K562 (cell line): ENCODE results near the gene CAPS. TPM values are rescaled to one million over a fixed set of nuclear protein-coding genes. Genes with fewer than 3 reads are reported as not detected.
"Not testable (repeated sequence)": the region's sequence is repeated elsewhere in the genome, so short reads cannot be mapped to it uniquely, and the experiment has no call there.

Experiments used
- ATAC-seq: fragments of 200-7000 bp; cut with Tn5 transposase; 3 replicates; pipeline ENCODE4 v1.9.1; 2020; ENCODE audit warnings: moderate library complexity
- BruUV-seq: library from RNA; stranded (reverse); fragments of 400-500 nt; replicated peaks from 2 replicates; lab custom pipeline; 2021; lab: Mats Ljungman, UMichigan
- CTCF ChIA-PET: fragments of 300-600 bp; formaldehyde crosslinking; extraction: SDS; loops from one replicate; lab custom pipeline; 2021; ENCODE audit warnings: low intra/inter-chr PET ratio; lab: Yijun Ruan, JAX
- POLR2A ChIA-PET: fragments of 300-600, 350-650 bp; sonication (Branson Sonifier 250); formaldehyde crosslinking; extraction: SDS; loops from one replicate; lab custom pipeline; 2021; ENCODE audit warnings: antibody characterized with exemption, inconsistent platforms; lab: Yijun Ruan, JAX
- DNase-seq, 4 experiments: peaks; one replicate each; pipeline versions ENCODE4 v3.0.0 to v3.0.0-alpha.2; 2011 to 2018; ENCODE audit warnings: low spot score in 3 of 4, mixed read lengths in 3 of 4; ENCODE audit errors: extremely low read depth in 1 of 4
- FAIRE-seq: peaks from 2 replicates; lab custom pipeline; 2011; peaks lifted over from hg19 to GRCh38; lab: Jason Lieb, UNC
- H2AFZ ChIP-seq: 2 replicates; pipeline ENCODE4 v1.6.0; 2011; ENCODE audit warnings: low read depth, low read length, control low read depth, inconsistent platforms
- H3K27ac ChIP-seq: fragments of 200-600 bp; 3 replicates; pipeline ENCODE4 v1.8.0; 2011; ENCODE audit warnings: low read depth, mild to moderate bottlenecking, control low read depth, inconsistent platforms, low read length, moderate library complexity, mixed read lengths; ENCODE audit errors: extremely low read depth
- H3K27me3 ChIP-seq, 2 experiments: fragments of 300-600 bp in 1 of 2; 2 replicates in 1 of 2; 3 replicates in 1 of 2; pipeline versions ENCODE4 v1.6.0 to v1.8.0; 2011; ENCODE audit warnings: inconsistent platforms in 2 of 2, low read length in 2 of 2, mild to moderate bottlenecking in 1 of 2, mixed read lengths in 1 of 2, moderate library complexity in 1 of 2; ENCODE audit not compliant: control insufficient read depth in 2 of 2, insufficient read depth in 2 of 2
- H3K36me3 ChIP-seq: fragments of 300-600 bp; 3 replicates; pipeline ENCODE4 v1.8.0; 2011; ENCODE audit warnings: mild to moderate bottlenecking, low read length, inconsistent platforms; ENCODE audit not compliant: control insufficient read depth, insufficient read depth
- H3K4me1 ChIP-seq, 2 experiments: fragments of 200-600 bp in 1 of 2; replicated peaks in 1 of 2; 2 replicates in 1 of 2; 3 replicates in 1 of 2; pipeline versions ENCODE4 v1.5.1 to v1.8.0; 2011; ENCODE audit warnings: inconsistent platforms in 2 of 2, low read length in 2 of 2, mild to moderate bottlenecking in 1 of 2, mixed read lengths in 1 of 2, moderate library complexity in 1 of 2; ENCODE audit not compliant: control insufficient read depth in 2 of 2, insufficient read depth in 2 of 2
- H3K4me2 ChIP-seq: 2 replicates; pipeline ENCODE4 v1.6.1; 2011; ENCODE audit warnings: low read length, control low read depth, inconsistent platforms, mixed read lengths; ENCODE audit not compliant: insufficient read depth
- H3K4me3 ChIP-seq: fragments of 200-600 bp; sonication (generic), shearing (Covaris generic); 2 replicates; pipeline ENCODE4 v1.5.1; 2016; ENCODE audit warnings: control low read depth, inconsistent platforms
- H3K79me2 ChIP-seq: fragments of 200-600 bp; 3 replicates; pipeline ENCODE4 v1.8.0; 2011; ENCODE audit warnings: low read length, inconsistent platforms; ENCODE audit not compliant: control insufficient read depth, insufficient read depth
- H3K9ac ChIP-seq, 2 experiments: 2 replicates each; pipeline versions ENCODE4 v1.6.0 to v1.6.1; 2011; ENCODE audit warnings: low read depth in 2 of 2, low read length in 2 of 2, control low read depth in 1 of 2, inconsistent platforms in 1 of 2, mild to moderate bottlenecking in 1 of 2, mixed read lengths in 1 of 2; ENCODE audit not compliant: insufficient read depth in 1 of 2
- H3K9me1 ChIP-seq: one replicate; pipeline ENCODE4 v1.6.0; 2011; ENCODE audit warnings: inconsistent platforms, mild to moderate bottlenecking, low read length, moderate library complexity; ENCODE audit not compliant: control insufficient read depth, insufficient read depth
- H3K9me3 ChIP-seq: replicated peaks from 2 replicates; pipeline ENCODE4 v1.5.1; 2011; ENCODE audit warnings: low read depth, low read length, inconsistent platforms; ENCODE audit not compliant: control insufficient read depth, insufficient read depth
- H4K20me1 ChIP-seq: replicated peaks from 2 replicates; pipeline ENCODE4 v1.6.1; 2011; ENCODE audit warnings: low read length, inconsistent platforms, mixed read lengths; ENCODE audit not compliant: control insufficient read depth, insufficient read depth
- ATF6 ChIP-seq: sonication (generic); formaldehyde crosslinking; IDR thresholded peaks from 2 replicates; pipeline ENCODE4 v1.4.0; 2020; ENCODE audit warnings: mild to moderate bottlenecking, missing genetic modification reagents
- FOS ChIP-seq: IDR thresholded peaks from 3 replicates; pipeline ENCODE4 v1.6.1; 2011; ENCODE audit not compliant: insufficient read length; ENCODE audit errors: extremely low read depth
- FOSL1 ChIP-seq: fragments of 200-800 bp; sonication (Bioruptor generic); conservative IDR thresholded peaks from 2 replicates; pipeline ENCODE4 v1.6.1; 2016; ENCODE audit warnings: missing genetic modification characterization, missing compliant biosample characterization
- FOXK2 ChIP-seq, 2 experiments: fragments of 450-650 bp; IDR thresholded peaks in 1 of 2; conservative IDR thresholded peaks in 1 of 2; 2 replicates each; pipeline ENCODE4 v1.6.1; 2016; ENCODE audit warnings: low read depth in 2 of 2, mild to moderate bottlenecking in 1 of 2
- ZNF121 ChIP-seq: sonication (generic); formaldehyde crosslinking; conservative IDR thresholded peaks from 2 replicates; pipeline ENCODE4 v1.8.0; 2022; ENCODE audit warnings: missing genetic modification reagents
- ZNF143 ChIP-seq: sonication (generic); formaldehyde crosslinking; IDR thresholded peaks from 2 replicates; pipeline ENCODE4 v1.9.0; 2022; ENCODE audit warnings: mild to moderate bottlenecking, missing genetic modification reagents
- WGBS: fragments of 100-300 bp; shearing (Covaris generic); methylation state at CpG from one replicate; pipeline ENCODE4 v1.1.6; 2016; ENCODE audit warnings: low coverage, mixed read lengths; ENCODE audit not compliant: insufficient coverage; ENCODE audit errors: missing lambda C conversion rate; 5-methylcytosine and 5-hydroxymethylcytosine counted together
- in situ Hi-C: fragments of 300-500 bp; cut with MboI; formaldehyde crosslinking; loops from 4 replicates; pipeline ENCODE4 v1.15.0; 2018; ENCODE audit warnings: inconsistent platforms, mixed read lengths
- intact Hi-C: fragments of 100-400 bp; cut with micrococcal nuclease; formaldehyde crosslinking; loops from 2 replicates; pipeline ENCODE4 v1.14.2; 2022
- polyA plus RNA-seq, 8 experiments: library from polyadenylated mRNA; depleted of rRNA in 4 of 8; stranded (reverse) in 5 of 8; unstranded in 3 of 8; fragments of >200 nt; fragmentation: Nextera tagmentation in 2 of 8; fragmentation: Illumina TruSeq in 1 of 8; extraction: Ambion mirVana in 2 of 8; extraction: Trizol in 1 of 8; gene quantifications; 2 replicates each; pipeline versions ENCODE4 v1.2.1 to v1.2.3, GENCODE V29; 2011 to 2014; ENCODE audit warnings: inconsistent platforms in 1 of 8, missing spikeins in 1 of 8
- total RNA-seq, 7 experiments: library from RNA; depleted of rRNA in 6 of 7; stranded (reverse); fragments of >200 nt in 6 of 7; fragmentation: Illumina TruSeq in 2 of 7; extraction: Trizol in 2 of 7; gene quantifications; 2 replicates each; pipeline versions ENCODE4 v1.2.1 to v1.2.3, GENCODE V29; 2011 to 2021; ENCODE audit warnings: low replicate concordance in 1 of 7
- TF ChIP-seq, protein P1 (sequence below), 2 experiments: fragments of 450-650 bp in 1 of 2; sonication (generic) in 1 of 2; formaldehyde crosslinking in 1 of 2; IDR thresholded peaks in 1 of 2; conservative IDR thresholded peaks in 1 of 2; 2 replicates each; pipeline versions ENCODE4 v1.6.1 to v1.8.1; 2016 to 2023; ENCODE audit warnings: mild to moderate bottlenecking in 2 of 2, moderate library complexity in 2 of 2, inconsistent platforms in 1 of 2, missing genetic modification reagents in 1 of 2

CAPS gene
- total and polyA plus RNA-seq, 9 of the 15 experiments (the other 6 are each of a cell fraction or from before 2014, with no cell fraction given) = 0.15 to 4.0 (median 0.91) TPM

DNA sequence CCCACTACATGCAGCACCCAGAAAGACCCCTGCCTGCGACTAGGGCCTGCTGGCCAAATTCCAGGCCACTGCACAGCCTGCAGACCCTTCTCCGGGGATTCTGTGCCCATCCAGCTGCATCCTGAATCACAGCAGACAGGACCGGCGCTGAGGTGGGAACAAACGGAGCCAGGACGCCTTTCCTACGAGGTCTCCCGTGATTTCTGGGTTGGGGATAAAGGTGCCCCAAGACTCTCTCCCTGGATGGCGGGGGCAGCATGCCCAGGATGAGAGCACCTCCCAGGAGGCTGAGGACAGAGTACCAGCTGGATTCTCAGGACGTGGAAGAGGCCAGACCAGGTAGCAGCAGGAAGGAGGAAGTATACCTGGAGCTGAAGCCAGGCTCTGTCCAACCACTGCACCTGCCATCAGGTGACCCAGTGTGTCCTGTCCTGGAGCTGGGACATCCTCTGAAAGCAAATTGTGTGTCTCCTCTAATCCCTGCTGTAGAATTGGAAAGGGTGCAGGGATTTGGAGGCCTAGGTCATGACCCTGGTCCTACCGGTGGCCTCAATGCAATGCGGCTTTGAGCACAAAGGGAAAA lies 40.3 kb upstream of the CAPS start (continued):
- TF ChIP-seq FOXK2 (conservative IDR thresholded peaks at IDR 0.05 in 1 of 2, IDR thresholded peaks at IDR 0.05 in 1 of 2; ENCODE audit: low read depth in 2 of 2) (no peak), ATF6 (CRISPR knock-in tag) (no peak), ZNF143 (CRISPR knock-in tag) (no peak), FOS (no peak)
- TF ChIP-seq, all 486 proteins: peak for 0

- ATAC-seq, CTCF ChIA-PET: not testable (repeated sequence)
Observed at GRCh38 chr19:5874496-5874895, 39.6 kb upstream of the CAPS start.

More at GRCh38 chr19:5874496-5874895, 39.6 kb upstream of the CAPS start:
- H3K27ac ChIP-seq, H3K9me3 ChIP-seq, H3K36me3 ChIP-seq, H3K9ac ChIP-seq, H4K20me1 ChIP-seq, H3K9me1 ChIP-seq, FAIRE-seq, in situ Hi-C loops, H3K79me2 ChIP-seq, H3K4me2 ChIP-seq, BruUV-seq, intact Hi-C loops, H2AFZ ChIP-seq, H3K4me3 ChIP-seq, H3K4me1 ChIP-seq, DNase-seq: not testable (repeated sequence)
- POLR2A ChIA-PET = interaction anchor here (0.5 kb wide), 1 partner anchor 16 kb away, joined by 3 read pairs; no protein-coding TSS in a partner anchor
- 48% methylated on average over 6 of the region's 7 CpGs for WGBS
- TF ChIP-seq, protein P1, sequence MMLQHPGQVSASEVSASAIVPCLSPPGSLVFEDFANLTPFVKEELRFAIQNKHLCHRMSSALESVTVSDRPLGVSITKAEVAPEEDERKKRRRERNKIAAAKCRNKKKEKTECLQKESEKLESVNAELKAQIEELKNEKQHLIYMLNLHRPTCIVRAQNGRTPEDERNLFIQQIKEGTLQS (IDR thresholded peaks at IDR 0.05) = peak; percentile 41; the same call in 1 of the 2 replicates
- TF ChIP-seq, protein P1 (CRISPR knock-in tag; conservative IDR thresholded peaks at IDR 0.05) = not testable (repeated sequence)
- TF ChIP-seq ZNF121 = peak; percentile 77
- TF ChIP-seq FOSL1 (tag) = peak; percentile 47
- peaks cover 7 to 26% of the 10 kb centered on the region in 2 experiments; a peak in 3 of 5 replicates for H3K27me3 ChIP-seq
